DND-41 (cell line): ENCODE measurements around the gene CST2.
"Not testable (repeated sequence)": the region's sequence is repeated elsewhere in the genome, so short reads cannot be mapped to it uniquely, and the experiment has no call there.

ENCODE experiments used
- ATAC-seq: fragments of 200-7000 bp; cut with Tn5 transposase; 3 replicates; pipeline ENCODE4 v1.9.1; 2021; ENCODE audit warnings: low read depth; ENCODE audit not compliant: insufficient read depth
- DNase-seq: peaks from one replicate; pipeline ENCODE4 v3.0.0-alpha.2; 2020
- H2AFZ ChIP-seq: 2 replicates; pipeline ENCODE4 v1.6.0; 2012; ENCODE audit warnings: low read depth, low read length
- H3K27ac ChIP-seq: 2 replicates; pipeline ENCODE4 v1.5.1; 2012; ENCODE audit warnings: low read length, inconsistent platforms
- H3K27me3 ChIP-seq: fragments of 200-600 bp; sonication (generic); 2 replicates; pipeline ENCODE4 v1.6.0; 2012; ENCODE audit warnings: low read length, mild to moderate bottlenecking, inconsistent platforms; ENCODE audit not compliant: insufficient read depth, poor library complexity
- H3K36me3 ChIP-seq: 2 replicates; pipeline ENCODE4 v1.5.1; 2012; ENCODE audit warnings: low read length, inconsistent platforms; ENCODE audit not compliant: insufficient read depth
- H3K4me1 ChIP-seq: 2 replicates; pipeline ENCODE4 v1.5.1; 2012; ENCODE audit warnings: mild to moderate bottlenecking, low read length; ENCODE audit not compliant: insufficient read depth
- H3K4me2 ChIP-seq: 2 replicates; pipeline ENCODE4 v1.6.0; 2012; ENCODE audit warnings: mild to moderate bottlenecking, moderate library complexity, low read length, inconsistent platforms; ENCODE audit not compliant: insufficient read depth
- H3K4me3 ChIP-seq, 2 experiments: fragments of 200-600 bp in 1 of 2; shearing (Covaris generic) in 1 of 2; 2 replicates each; pipeline ENCODE4 v1.5.1; 2012 to 2016; ENCODE audit warnings: inconsistent platforms in 2 of 2, low read length in 2 of 2, mild to moderate bottlenecking in 2 of 2, low read depth in 1 of 2, moderate library complexity in 1 of 2
- H3K79me2 ChIP-seq: 2 replicates; pipeline ENCODE4 v1.6.0; 2012; ENCODE audit warnings: low read length, inconsistent platforms; ENCODE audit not compliant: insufficient read depth
- H3K9ac ChIP-seq: 2 replicates; pipeline ENCODE4 v1.6.0; 2012; ENCODE audit warnings: low read depth, mild to moderate bottlenecking, inconsistent platforms, low read length, moderate library complexity
- H3K9me3 ChIP-seq: 2 replicates; pipeline ENCODE4 v1.5.1; 2012; ENCODE audit warnings: low read length, moderate library complexity, mild to moderate bottlenecking, inconsistent platforms; ENCODE audit not compliant: insufficient read depth, severe bottlenecking
- H4K20me1 ChIP-seq: 2 replicates; pipeline ENCODE4 v1.6.0; 2012; ENCODE audit warnings: low read length; ENCODE audit not compliant: insufficient read depth
- EZH2 ChIP-seq: IDR thresholded peaks from 3 replicates; pipeline ENCODE4 v1.6.1; 2012; ENCODE audit warnings: borderline replicate concordance, low read depth, mild to moderate bottlenecking, moderate library complexity, low read length, inconsistent platforms; ENCODE audit not compliant: severe bottlenecking
- TF ChIP-seq, protein P1 (sequence below): IDR thresholded peaks from 2 replicates; pipeline ENCODE4 v1.5.1; 2012; ENCODE audit warnings: borderline replicate concordance, low read length, moderate library complexity, mild to moderate bottlenecking; ENCODE audit not compliant: poor library complexity, severe bottlenecking; ENCODE audit errors: extremely low read depth

The CST2 gene

DNA sequence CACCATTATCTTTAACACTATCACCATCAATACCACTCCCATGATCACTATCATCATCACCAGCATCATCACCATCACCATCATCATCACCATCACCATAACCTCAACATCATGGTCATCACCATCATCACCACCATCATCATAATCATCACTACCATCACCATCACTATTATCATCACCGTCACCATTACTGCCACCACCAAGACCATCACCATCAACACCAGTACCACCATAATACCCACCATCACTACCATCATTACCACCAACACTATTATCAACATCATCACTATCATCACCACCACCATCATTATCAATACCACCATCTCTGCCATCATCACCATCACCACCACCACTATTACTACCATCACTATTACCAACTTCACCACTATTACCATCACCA, 43.1 kb downstream of the CST2 start:
- no peak overlapping the region for H3K4me3 ChIP-seq
- no peak for DNase-seq
- H3K9ac ChIP-seq: no peak overlapping the region
- H3K4me2 ChIP-seq: no peak overlapping the region
- no peak for TF ChIP-seq EZH2
- TF ChIP-seq, protein P1, sequence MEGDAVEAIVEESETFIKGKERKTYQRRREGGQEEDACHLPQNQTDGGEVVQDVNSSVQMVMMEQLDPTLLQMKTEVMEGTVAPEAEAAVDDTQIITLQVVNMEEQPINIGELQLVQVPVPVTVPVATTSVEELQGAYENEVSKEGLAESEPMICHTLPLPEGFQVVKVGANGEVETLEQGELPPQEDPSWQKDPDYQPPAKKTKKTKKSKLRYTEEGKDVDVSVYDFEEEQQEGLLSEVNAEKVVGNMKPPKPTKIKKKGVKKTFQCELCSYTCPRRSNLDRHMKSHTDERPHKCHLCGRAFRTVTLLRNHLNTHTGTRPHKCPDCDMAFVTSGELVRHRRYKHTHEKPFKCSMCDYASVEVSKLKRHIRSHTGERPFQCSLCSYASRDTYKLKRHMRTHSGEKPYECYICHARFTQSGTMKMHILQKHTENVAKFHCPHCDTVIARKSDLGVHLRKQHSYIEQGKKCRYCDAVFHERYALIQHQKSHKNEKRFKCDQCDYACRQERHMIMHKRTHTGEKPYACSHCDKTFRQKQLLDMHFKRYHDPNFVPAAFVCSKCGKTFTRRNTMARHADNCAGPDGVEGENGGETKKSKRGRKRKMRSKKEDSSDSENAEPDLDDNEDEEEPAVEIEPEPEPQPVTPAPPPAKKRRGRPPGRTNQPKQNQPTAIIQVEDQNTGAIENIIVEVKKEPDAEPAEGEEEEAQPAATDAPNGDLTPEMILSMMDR: no peak
- H3K27me3 ChIP-seq: no peaks in the 10 kb centered on the region
- no peaks in the 10 kb centered on the region for H3K79me2 ChIP-seq
- no peak overlapping the region for H2AFZ ChIP-seq
- no peak for ATAC-seq
- no peaks in the 10 kb centered on the region for H3K36me3 ChIP-seq
- H3K27ac ChIP-seq: no peak overlapping the region
- H4K20me1 ChIP-seq: no peaks in the 10 kb centered on the region
- no peaks in the 10 kb centered on the region for H3K9me3 ChIP-seq
- H3K4me1 ChIP-seq: peaks cover 14% of the 10 kb centered on the region

- H3K79me2 ChIP-seq: no peaks in the 10 kb centered on the region
- no peak overlapping the region for H3K4me3 ChIP-seq
- H3K4me2 ChIP-seq: no peak overlapping the region
- peaks cover 14% of the 10 kb centered on the region for H3K4me1 ChIP-seq
- DNase-seq (peak; percentile 79), ATAC-seq (peak; percentile 96)
- no peaks in the 10 kb centered on the region for H4K20me1 ChIP-seq
- TF ChIP-seq EZH2: no peak
- TF ChIP-seq, protein P1: peak; percentile 89
- no peaks in the 10 kb centered on the region for H3K27me3 ChIP-seq
- no peak overlapping the region for H3K9ac ChIP-seq
- no peaks in the 10 kb centered on the region for H3K9me3 ChIP-seq
- no peaks in the 10 kb centered on the region for H3K36me3 ChIP-seq
- no peak overlapping the region for H2AFZ ChIP-seq
- H3K27ac ChIP-seq: no peak overlapping the region
These were observed 44.1 kb downstream of the CST2 start for GRCh38 chr20:23782366-23782983.

DNA sequence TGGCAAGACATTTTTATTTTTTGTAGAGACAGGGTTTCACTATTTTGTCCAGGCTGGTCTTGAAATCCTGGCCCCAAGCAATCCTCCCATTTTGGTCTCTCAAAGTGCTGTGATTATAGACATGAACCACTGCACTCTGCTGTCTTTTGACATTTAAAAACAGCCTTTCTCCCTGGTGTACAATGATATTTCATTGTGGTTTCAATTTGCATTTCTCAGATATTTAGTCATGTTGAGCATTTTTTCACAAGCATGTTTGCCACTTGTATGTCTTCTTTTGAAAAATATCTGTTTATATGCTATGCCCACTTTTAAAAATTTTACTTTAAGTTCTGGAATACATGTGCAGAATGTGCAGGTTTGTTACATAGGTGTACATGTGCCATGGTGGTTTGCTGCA, 47.9 kb downstream of the CST2 start:
- not testable (repeated sequence) for ATAC-seq, H3K27me3 ChIP-seq, H3K4me3 ChIP-seq, H3K9me3 ChIP-seq, DNase-seq, H3K36me3 ChIP-seq, H3K79me2 ChIP-seq, H3K27ac ChIP-seq, H3K9ac ChIP-seq, H4K20me1 ChIP-seq, H3K4me2 ChIP-seq, H2AFZ ChIP-seq
- peaks cover 14% of the 10 kb centered on the region for H3K4me1 ChIP-seq

DNA sequence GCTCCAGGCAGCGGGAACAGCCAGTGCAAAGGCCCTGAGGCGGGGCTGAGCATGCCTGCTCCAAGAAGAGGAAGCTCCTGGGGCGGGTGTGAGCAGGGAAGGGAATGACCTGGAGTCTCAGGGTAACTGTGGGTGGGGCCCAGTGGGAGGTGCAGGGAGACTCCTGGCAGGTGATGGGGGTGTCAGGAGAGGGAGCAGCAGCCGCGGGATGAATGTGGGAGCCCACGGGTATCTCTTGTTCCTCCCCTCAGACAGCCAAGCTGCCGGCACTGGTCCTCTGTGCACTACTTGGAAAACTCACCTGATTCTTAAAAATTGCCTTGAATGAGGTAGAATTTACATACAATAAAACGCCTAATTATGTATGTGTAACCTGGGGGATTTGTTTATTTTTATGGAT, 49.1 kb downstream of the CST2 start:
- not testable (repeated sequence) for H2AFZ ChIP-seq, H3K4me3 ChIP-seq, H3K9ac ChIP-seq, H3K36me3 ChIP-seq, H3K79me2 ChIP-seq, DNase-seq, H3K4me2 ChIP-seq, ATAC-seq, H3K27me3 ChIP-seq, H4K20me1 ChIP-seq, H3K27ac ChIP-seq, H3K9me3 ChIP-seq
- H3K4me1 ChIP-seq: peaks cover 10% of the 10 kb centered on the region
